ENCODE data around the gene RNF168. TPM values are rescaled to one million over a fixed set of nuclear protein-coding genes. Genes with fewer than 3 reads are reported as not detected.
"Not testable (repeated sequence)": the region's sequence is repeated elsewhere in the genome, so short reads cannot be mapped to it uniquely, and the experiment has no call there.

Gene RNF168
- total and polyA plus RNA-seq, 10 donors, result 3.4 to 28.3 (median 22.9) TPM

DNA sequence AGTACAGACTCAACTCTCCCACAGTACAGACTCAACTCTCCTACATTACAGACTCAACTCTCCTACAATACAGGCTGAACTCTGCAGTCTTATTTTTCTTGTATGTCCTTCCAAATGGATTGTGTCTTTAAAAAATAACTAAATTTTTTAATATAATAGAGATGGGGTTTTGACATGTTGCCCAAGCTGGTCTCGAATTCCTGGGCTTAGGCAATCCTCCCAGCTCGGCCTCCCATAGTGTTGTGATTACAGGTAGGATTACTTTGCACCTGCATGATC, 40.2 kb downstream of the RNF168 start:
- 89 to 98% (median 96%) methylated on average over 2 of the region's 2 CpGs for WGBS, 5 donors

DNA sequence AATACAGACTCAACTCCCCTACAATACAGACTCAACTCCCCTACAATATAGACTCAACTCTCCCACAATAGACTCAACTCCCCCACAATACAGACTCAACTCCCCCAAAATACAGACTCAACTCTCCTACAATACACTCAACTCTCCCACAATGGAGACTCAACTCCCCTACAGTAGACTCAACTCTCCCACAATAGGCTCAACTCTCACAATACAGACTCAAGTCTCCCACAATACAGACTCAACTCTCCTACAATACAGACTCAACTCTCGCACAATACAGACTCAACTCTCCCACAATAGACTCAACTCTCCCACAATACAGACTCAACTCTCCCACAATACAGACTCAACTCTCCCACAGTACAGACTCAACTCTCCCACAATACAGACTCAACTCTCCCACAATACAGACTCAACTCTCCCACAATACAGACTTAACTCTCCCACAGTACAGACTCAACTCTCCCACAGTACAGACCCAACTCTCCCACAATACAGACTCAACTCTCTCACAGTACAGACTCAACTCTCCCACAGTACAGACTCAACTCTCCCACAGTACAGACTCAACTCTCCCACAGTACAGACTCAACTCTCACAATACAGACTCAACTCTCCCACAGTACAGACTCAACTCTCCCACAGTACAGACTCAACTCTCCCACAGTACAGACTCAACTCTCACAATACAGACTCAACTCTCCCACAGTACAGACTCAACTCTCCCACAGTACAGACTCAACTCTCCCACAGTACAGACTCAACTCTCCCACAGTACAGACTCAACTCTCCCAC, 40.7 kb downstream of the RNF168 start:
- H3K27me3 ChIP-seq (replicated peaks in 1 of 7); H3K27ac ChIP-seq; intact Hi-C loops (cut with DNase I; ENCODE audit: low total_unique reads); H3K4me3 ChIP-seq; DNase-seq; H3K4me1 ChIP-seq; H3K9me3 ChIP-seq: not testable (repeated sequence)
- WGBS, 5 donors, result 84 to 97% (median 91%) methylated on average over 1 of the region's 1 CpG
- peaks cover 0 to 26% (median 4%) of the 10 kb centered on the region in 6 donors for H3K36me3 ChIP-seq

More for the DNA sequence above, 40.2 kb downstream of the RNF168 start:
- peaks cover 0 to 30% (median 4%) of the 10 kb centered on the region in 6 donors for H3K36me3 ChIP-seq
- TF ChIP-seq POLR2AphosphoS5 (IDR thresholded peaks at IDR 0.05) (no peak), POLR2A (IDR thresholded peaks at IDR 0.05) (no peak)
- TF ChIP-seq, protein P1, sequence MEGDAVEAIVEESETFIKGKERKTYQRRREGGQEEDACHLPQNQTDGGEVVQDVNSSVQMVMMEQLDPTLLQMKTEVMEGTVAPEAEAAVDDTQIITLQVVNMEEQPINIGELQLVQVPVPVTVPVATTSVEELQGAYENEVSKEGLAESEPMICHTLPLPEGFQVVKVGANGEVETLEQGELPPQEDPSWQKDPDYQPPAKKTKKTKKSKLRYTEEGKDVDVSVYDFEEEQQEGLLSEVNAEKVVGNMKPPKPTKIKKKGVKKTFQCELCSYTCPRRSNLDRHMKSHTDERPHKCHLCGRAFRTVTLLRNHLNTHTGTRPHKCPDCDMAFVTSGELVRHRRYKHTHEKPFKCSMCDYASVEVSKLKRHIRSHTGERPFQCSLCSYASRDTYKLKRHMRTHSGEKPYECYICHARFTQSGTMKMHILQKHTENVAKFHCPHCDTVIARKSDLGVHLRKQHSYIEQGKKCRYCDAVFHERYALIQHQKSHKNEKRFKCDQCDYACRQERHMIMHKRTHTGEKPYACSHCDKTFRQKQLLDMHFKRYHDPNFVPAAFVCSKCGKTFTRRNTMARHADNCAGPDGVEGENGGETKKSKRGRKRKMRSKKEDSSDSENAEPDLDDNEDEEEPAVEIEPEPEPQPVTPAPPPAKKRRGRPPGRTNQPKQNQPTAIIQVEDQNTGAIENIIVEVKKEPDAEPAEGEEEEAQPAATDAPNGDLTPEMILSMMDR (IDR thresholded peaks at IDR 0.05 in 8 of 11, conservative IDR thresholded peaks at IDR 0.05 in 3 of 11), result no peak
- no peaks in the 10 kb centered on the region for H3K4me1 ChIP-seq
- intact Hi-C loops (cut with DNase I; ENCODE audit: low total_unique reads), result no loop called here
- no peak overlapping the region for H3K27ac ChIP-seq
- no peak overlapping the region for H3K4me3 ChIP-seq
- no peak for DNase-seq
- H3K27me3 ChIP-seq (replicated peaks in 1 of 7), result no peaks in the 10 kb centered on the region
- H3K9me3 ChIP-seq, result no peaks in the 10 kb centered on the region

DNA sequence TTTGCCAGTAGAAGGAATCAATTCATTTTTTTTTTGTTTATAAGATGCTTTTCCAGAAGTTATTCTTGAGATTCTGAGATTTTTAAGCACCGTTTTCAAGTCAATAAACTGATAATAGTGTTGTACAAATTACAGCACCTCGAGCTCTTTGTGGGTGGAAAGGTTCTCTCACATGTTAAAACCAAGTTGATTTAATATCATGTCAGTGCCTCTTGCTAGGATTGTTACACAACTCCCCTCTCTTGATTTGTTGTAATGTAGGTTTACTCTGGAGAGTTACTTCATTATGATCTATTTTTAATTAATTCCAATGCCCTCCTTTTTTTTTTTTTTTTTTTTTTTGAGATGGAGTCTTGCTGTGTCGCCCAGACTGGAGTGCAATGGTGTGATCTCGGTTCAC, 45.5 kb downstream of the RNF168 start:
- no peak overlapping the region for H3K27ac ChIP-seq
- no peak for DNase-seq
- TF ChIP-seq POLR2A (IDR thresholded peaks at IDR 0.05) (no peak), POLR2AphosphoS5 (IDR thresholded peaks at IDR 0.05) (no peak)
- TF ChIP-seq, protein P1 (IDR thresholded peaks at IDR 0.05 in 8 of 11, conservative IDR thresholded peaks at IDR 0.05 in 3 of 11), result no peak
- intact Hi-C loops (cut with DNase I; ENCODE audit: low total_unique reads), result no loop called here
- peaks cover 0 to 10% (median 4%) of the 10 kb centered on the region in 6 donors for H3K4me1 ChIP-seq
- no peaks in the 10 kb centered on the region for H3K9me3 ChIP-seq
- no peaks in the 10 kb centered on the region for H3K27me3 ChIP-seq (replicated peaks in 1 of 7)
- peaks cover 0 to 24% (median 0%) of the 10 kb centered on the region in 6 donors for H3K36me3 ChIP-seq
- H3K4me3 ChIP-seq, result no peak overlapping the region
- 82 to 90% (median 83%) methylated on average over 4 of the region's 4 CpGs for WGBS, 5 donors

DNA sequence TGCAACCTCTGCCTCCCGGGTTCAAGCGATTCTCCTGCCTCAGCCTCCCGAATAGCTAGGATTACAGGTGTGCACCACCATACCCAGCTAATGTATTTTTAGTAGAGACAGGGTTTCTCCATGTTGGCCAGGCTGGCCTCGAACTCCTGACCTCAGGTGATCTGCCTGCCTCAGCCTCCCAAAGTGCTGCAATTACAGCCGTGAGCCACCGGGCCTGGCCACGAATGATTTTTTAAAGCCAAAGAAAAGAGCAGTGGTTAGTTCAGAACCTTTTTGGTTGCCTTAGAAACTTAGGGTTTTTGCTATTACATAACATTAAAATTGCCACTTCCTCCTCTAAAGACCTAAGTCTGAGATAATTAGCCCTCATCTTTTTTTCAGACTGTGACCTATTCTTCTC, 46.1 kb downstream of the RNF168 start:
- 42 to 73% (median 52%) methylated on average over 7 of the region's 7 CpGs for WGBS, 5 donors
- intact Hi-C loops (cut with DNase I; ENCODE audit: low total_unique reads), result not testable (repeated sequence)

DNA sequence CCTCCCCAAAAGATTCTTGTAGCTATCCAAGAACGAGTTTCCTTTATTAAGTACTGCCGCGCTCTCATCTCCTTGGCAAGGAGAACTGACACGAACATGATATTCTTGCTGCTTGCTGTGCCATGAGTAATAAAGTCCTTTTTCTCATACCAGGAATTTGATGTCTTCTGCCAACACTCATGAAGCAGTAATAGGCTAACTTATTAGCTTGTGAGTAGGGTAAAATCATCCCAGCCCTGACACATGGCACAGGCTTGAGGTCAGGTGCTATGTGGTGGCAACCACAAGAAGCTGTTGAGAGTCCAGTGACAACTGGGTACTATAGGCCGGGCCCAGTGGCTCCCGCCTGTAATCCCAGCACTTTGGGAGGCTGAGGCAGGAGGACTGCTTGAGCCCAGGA, 48.6 kb downstream of the RNF168 start:
- H3K27ac ChIP-seq, result no peak overlapping the region
- H3K9me3 ChIP-seq, result no peaks in the 10 kb centered on the region
- no peaks in the 10 kb centered on the region for H3K27me3 ChIP-seq (replicated peaks in 1 of 7)
- H3K36me3 ChIP-seq, result peaks cover 0 to 26% (median 0%) of the 10 kb centered on the region in 6 donors
- H3K4me3 ChIP-seq, result no peak overlapping the region
- H3K4me1 ChIP-seq, result peaks cover 0 to 10% (median 4%) of the 10 kb centered on the region in 6 donors
- intact Hi-C loops (cut with DNase I; ENCODE audit: low total_unique reads), result no loop called here
- DNase-seq, result no peak
- TF ChIP-seq POLR2AphosphoS5 (IDR thresholded peaks at IDR 0.05), result no peak
- TF ChIP-seq, protein P1 (IDR thresholded peaks at IDR 0.05 in 8 of 11, conservative IDR thresholded peaks at IDR 0.05 in 3 of 11), result no peak
- no peak for TF ChIP-seq POLR2A (IDR thresholded peaks at IDR 0.05)
- WGBS, 5 donors, result 91 to 97% (median 96%) methylated on average over 6 of the region's 6 CpGs

More for the DNA sequence above, 46.1 kb downstream of the RNF168 start:
- H3K36me3 ChIP-seq, result peaks cover 0 to 26% (median 0%) of the 10 kb centered on the region in 6 donors
- not testable (repeated sequence) for H3K27ac ChIP-seq; H3K4me3 ChIP-seq; H3K9me3 ChIP-seq; H3K4me1 ChIP-seq; DNase-seq; H3K27me3 ChIP-seq (replicated peaks in 1 of 7)

DNA sequence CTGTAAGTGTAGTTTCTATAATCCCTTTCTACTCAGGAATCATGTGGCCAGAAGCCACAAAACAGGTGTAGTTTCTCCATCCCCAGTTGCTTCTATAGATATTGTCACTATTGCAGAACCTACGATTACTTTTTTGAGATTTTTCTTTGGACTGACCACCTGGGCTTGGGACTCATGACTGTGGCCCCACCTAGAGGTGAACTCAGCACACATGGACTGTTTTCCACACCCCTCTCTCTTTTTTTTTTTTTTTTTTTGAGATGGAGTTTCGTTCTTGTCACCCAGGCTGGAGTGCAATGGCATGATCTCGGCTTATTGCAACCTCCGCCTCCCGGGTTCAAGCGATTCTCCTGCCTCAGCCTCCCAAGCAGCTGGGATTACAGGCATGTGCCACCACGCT, 58.2 kb downstream of the RNF168 start:
- H3K27ac ChIP-seq; DNase-seq; H3K4me3 ChIP-seq; H3K4me1 ChIP-seq; H3K9me3 ChIP-seq; intact Hi-C loops (cut with DNase I; ENCODE audit: low total_unique reads); H3K36me3 ChIP-seq; H3K27me3 ChIP-seq (replicated peaks in 1 of 7): not testable (repeated sequence)
- WGBS, 5 donors, result 95 to 97% (median 95%) methylated on average over 7 of the region's 7 CpGs
